Astrocyte of the spinal cord (primary cell): ENCODE data around the gene MARCHF3.
A peak's percentile ranks its signal among the peaks of the same experiment; 100 is the strongest.

Source experiments
- DNase-seq: peaks from one replicate; pipeline ENCODE4 v3.0.0; 2011; ENCODE audit warnings: low read depth, low spot score
- H3K4me3 ChIP-seq: 2 replicates; pipeline ENCODE4 v1.5.1; 2011; ENCODE audit warnings: low read depth, mild to moderate bottlenecking, low read length, moderate library complexity
- CTCF ChIP-seq: IDR thresholded peaks from 2 replicates; pipeline ENCODE4 v1.5.1; 2012; ENCODE audit warnings: low read depth, mild to moderate bottlenecking, low read length, inconsistent platforms
- in situ Hi-C: cut with HindIII; loops from 2 replicates; pipeline ENCODE4 v1.10.0; 2017; ENCODE audit warnings: low sequenced_read_pairs

MARCHF3 gene

DNA sequence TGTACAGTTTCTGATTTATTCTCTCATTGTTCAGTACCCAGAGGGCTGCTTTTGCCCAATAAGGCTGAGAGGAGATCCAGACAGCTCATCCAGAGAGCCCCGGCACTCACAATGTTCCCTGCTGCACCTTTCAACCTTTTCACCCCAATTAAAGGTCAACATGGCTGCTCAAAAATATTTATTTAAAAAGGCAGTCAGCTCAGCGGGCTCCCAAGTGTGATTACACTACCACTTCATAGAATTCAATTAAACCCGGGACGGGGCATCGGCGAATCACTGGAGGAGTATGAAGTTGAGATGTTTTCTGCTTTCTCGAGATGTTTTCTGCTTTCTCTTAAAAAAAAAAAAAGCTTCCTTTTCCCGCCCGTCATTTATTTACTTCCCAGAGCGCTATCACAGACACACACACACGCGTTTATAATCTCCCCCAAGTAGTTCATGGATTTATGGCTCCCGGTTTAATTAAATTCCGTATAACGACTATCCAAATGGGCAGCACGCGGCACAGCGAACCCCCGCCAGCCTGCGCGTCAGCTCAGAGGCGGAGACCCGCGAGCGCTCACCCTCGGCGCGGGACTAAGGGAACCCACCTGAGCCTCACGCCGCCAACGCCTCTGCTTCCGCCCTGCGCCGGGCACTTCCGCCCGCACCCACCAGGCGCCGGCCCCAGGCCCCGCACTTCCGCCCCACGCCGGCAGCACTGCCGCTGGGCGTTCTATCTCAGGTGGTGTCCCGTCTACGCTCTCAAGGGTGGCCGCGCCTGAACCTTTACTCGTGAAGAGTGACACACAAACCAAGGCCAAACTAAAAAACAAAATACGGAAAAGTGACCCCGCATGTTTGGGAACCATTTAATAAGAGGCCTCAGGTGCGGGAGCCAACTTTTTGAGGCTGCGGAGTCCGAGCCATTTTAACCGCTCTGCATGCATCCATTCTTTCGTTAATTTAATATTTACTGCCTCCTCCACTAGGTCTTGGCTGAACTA lies 42.8 kb upstream of the MARCHF3 start, which contains the start of gene C5orf63:
TSS of gene C5orf63 (minus strand) at position 642 of the 986 bp plus-strand sequence. CDS start 14,507 bp downstream, outside the sequence.
- peak within 1 kb of the TSS; percentile 56 for H3K4me3 ChIP-seq
- TF ChIP-seq CTCF: no peak
- no peak for DNase-seq
- in situ Hi-C loops: no loop called here

DNA sequence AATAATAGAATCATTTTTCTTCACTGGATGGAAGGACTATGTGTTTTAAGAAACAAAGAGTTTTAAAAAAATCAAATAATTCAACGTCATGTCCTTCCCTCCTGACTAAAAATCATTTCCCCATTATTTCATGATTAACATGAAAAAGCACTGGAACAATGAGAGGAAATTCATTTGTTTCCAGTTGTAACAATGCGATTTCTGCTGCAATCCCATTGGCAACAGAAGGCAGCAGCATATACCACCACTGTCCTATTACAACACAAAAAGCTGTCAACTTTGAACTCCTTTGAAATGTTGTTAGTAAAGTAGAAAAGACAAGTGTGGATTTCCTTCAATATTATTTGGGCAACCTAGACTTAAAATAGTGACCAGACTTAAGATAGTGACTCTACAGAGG lies 39.9 kb upstream of the MARCHF3 start:
- no peak for DNase-seq
- in situ Hi-C loops: no loop called here
- H3K4me3 ChIP-seq: no peak overlapping the region
- TF ChIP-seq CTCF: no peak

GRCh38 chr5:127068493-127069214 lies 38.3 kb upstream of the MARCHF3 start:
- peak; percentile 73 for DNase-seq
- no peak overlapping the region for H3K4me3 ChIP-seq
- in situ Hi-C loops: no loop called here
- no peak for TF ChIP-seq CTCF

DNA sequence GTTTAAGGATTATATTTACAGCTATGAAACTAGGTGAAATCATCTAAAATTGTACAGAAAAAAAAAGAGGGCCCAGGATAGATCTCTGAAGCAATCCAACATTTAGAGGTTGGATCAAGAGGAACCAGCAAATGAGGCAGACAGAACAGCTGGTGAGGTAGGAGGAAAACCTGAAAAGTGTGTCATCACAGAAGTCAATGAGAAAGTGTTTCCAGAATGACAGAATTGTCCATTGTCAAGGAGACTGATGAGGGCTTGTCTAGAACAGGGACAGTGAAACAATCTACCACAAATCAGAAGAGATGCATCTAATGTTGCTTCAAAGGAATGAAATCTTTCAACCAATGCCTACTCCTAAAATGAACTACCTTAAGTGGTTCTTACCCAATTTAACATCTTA lies 36.4 kb upstream of the MARCHF3 start:
- TF ChIP-seq CTCF: no peak
- H3K4me3 ChIP-seq: no peak overlapping the region
- in situ Hi-C loops: no loop called here
- no peak for DNase-seq

DNA sequence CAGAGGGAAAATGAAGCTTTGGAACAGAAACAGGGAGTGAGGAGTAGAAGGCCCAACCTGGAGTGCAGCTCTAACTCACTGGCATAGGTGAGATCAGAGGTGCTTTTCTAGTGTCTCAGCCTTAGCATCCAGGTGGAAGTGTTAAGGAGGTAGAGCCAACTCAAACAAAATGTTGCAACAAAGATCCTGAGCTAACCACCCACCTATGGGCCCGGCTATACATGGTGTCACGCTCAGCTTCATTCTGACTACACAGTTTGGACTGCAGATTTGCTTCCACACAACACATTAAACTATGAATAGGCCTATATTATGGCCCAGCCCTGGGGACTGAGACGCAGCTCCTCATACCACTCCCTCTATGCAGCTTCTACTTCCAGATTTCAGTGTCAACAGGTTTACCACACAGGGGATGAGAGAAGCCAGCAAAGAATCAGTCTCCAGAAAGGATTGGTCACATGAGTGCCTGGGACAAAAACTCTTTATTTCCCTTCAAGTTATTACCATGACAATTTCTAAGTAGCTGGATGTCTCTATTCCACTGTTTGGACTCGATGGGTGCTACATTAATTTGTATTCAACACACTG lies 34.0 kb upstream of the MARCHF3 start:
- no peak for DNase-seq
- H3K4me3 ChIP-seq: no peak overlapping the region
- in situ Hi-C loops: no loop called here
- TF ChIP-seq CTCF: no peak

- DNase-seq: no peak
- in situ Hi-C loops: no loop called here
- TF ChIP-seq CTCF: no peak
- H3K4me3 ChIP-seq: no peak overlapping the region
Measured at GRCh38 chr5:127063257-127063913, 33.0 kb upstream of the MARCHF3 start.
